WTC11 (cell line): ENCODE measurements around the gene GINS1. TPM values are rescaled to one million over a fixed set of nuclear protein-coding genes. Genes with fewer than 3 reads are reported as not detected.

Experiments used
- ARID4B ChIP-seq: sonication (generic); formaldehyde crosslinking; IDR thresholded peaks from 2 replicates; pipeline ENCODE4 v1.8.0; 2023; ENCODE audit warnings: missing genetic modification reagents, mild to moderate bottlenecking, borderline replicate concordance
- ATF1 ChIP-seq: sonication (generic); formaldehyde crosslinking; IDR thresholded peaks from 2 replicates; pipeline ENCODE4 v1.8.1; 2023; ENCODE audit warnings: mild to moderate bottlenecking, moderate library complexity, missing genetic modification reagents
- ATF2 ChIP-seq: sonication (generic); formaldehyde crosslinking; IDR thresholded peaks from 2 replicates; pipeline ENCODE4 v1.8.1; 2022; ENCODE audit warnings: low read depth, missing genetic modification reagents, borderline replicate concordance
- CDX4 ChIP-seq: fragments of 250-450 bp; sonication (Bioruptor Pico); IDR thresholded peaks from 2 replicates; pipeline ENCODE4 v1.9.0; 2021; ENCODE audit warnings: moderate library complexity, mild to moderate bottlenecking, inconsistent platforms, borderline replicate concordance
- E2F4 ChIP-seq: sonication (generic); formaldehyde crosslinking; IDR thresholded peaks from 2 replicates; pipeline ENCODE4 v1.8.1; 2022; ENCODE audit warnings: low read depth, mild to moderate bottlenecking, moderate library complexity, missing genetic modification reagents, borderline replicate concordance
- FOXP1 ChIP-seq: sonication (generic); formaldehyde crosslinking; IDR thresholded peaks from 2 replicates; pipeline ENCODE4 v1.8.0; 2022; ENCODE audit warnings: missing genetic modification reagents, mild to moderate bottlenecking, moderate library complexity, borderline replicate concordance
- MLX ChIP-seq: sonication (generic); formaldehyde crosslinking; IDR thresholded peaks from 2 replicates; pipeline ENCODE4 v1.8.1; 2023; ENCODE audit warnings: mild to moderate bottlenecking, missing genetic modification reagents, moderate library complexity
- RELA ChIP-seq: sonication (generic); formaldehyde crosslinking; IDR thresholded peaks from 2 replicates; pipeline ENCODE4 v1.8.1; 2022; ENCODE audit warnings: missing genetic modification reagents, mild to moderate bottlenecking, borderline replicate concordance
- SMAD3 ChIP-seq: sonication (generic); formaldehyde crosslinking; IDR thresholded peaks from 2 replicates; pipeline ENCODE4 v1.8.0; 2022; ENCODE audit warnings: missing genetic modification reagents, mild to moderate bottlenecking, borderline replicate concordance
- ZNF138 ChIP-seq: sonication (generic); formaldehyde crosslinking; conservative IDR thresholded peaks from 2 replicates; pipeline ENCODE4 v1.8.1; 2022; ENCODE audit warnings: mild to moderate bottlenecking, moderate library complexity, missing genetic modification reagents
- total RNA-seq: library from RNA; stranded (reverse); gene quantifications from 3 replicates; pipeline ENCODE4 v1.2.3, GENCODE V29; 2021
- TF ChIP-seq, protein P1 (sequence below): sonication (generic); formaldehyde crosslinking; IDR thresholded peaks from 2 replicates; pipeline ENCODE4 v1.8.1; 2023; ENCODE audit warnings: mild to moderate bottlenecking, missing genetic modification reagents, moderate library complexity
- TF ChIP-seq, protein P2 (sequence below): fragments of 200-600 bp; IDR thresholded peaks from 2 replicates; pipeline ENCODE4 v1.8.0; 2022; ENCODE audit warnings: antibody characterized with exemption
- TF ChIP-seq, protein P3 (sequence below): fragments of 250-450 bp; sonication (Bioruptor Pico); IDR thresholded peaks from 2 replicates; pipeline ENCODE4 v1.8.0; 2021; ENCODE audit warnings: mild to moderate bottlenecking
- TF ChIP-seq, protein P4 (sequence below): sonication (generic); formaldehyde crosslinking; IDR thresholded peaks from 2 replicates; pipeline ENCODE4 v1.8.0; 2022; ENCODE audit warnings: mild to moderate bottlenecking, missing genetic modification reagents

Gene GINS1
- total RNA-seq, 1 experiment from 2014 or later = 70.4 TPM

- no peak for TF ChIP-seq ATF2
- TF ChIP-seq, protein P1, sequence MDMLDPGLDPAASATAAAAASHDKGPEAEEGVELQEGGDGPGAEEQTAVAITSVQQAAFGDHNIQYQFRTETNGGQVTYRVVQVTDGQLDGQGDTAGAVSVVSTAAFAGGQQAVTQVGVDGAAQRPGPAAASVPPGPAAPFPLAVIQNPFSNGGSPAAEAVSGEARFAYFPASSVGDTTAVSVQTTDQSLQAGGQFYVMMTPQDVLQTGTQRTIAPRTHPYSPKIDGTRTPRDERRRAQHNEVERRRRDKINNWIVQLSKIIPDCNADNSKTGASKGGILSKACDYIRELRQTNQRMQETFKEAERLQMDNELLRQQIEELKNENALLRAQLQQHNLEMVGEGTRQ (CRISPR knock-in tag) = no peak
- no peak for TF ChIP-seq ATF1 (CRISPR knock-in tag)
- no peak for TF ChIP-seq MLX (CRISPR knock-in tag)
- TF ChIP-seq CDX4 (CRISPR knock-in tag) = no peak
- TF ChIP-seq, protein P2, sequence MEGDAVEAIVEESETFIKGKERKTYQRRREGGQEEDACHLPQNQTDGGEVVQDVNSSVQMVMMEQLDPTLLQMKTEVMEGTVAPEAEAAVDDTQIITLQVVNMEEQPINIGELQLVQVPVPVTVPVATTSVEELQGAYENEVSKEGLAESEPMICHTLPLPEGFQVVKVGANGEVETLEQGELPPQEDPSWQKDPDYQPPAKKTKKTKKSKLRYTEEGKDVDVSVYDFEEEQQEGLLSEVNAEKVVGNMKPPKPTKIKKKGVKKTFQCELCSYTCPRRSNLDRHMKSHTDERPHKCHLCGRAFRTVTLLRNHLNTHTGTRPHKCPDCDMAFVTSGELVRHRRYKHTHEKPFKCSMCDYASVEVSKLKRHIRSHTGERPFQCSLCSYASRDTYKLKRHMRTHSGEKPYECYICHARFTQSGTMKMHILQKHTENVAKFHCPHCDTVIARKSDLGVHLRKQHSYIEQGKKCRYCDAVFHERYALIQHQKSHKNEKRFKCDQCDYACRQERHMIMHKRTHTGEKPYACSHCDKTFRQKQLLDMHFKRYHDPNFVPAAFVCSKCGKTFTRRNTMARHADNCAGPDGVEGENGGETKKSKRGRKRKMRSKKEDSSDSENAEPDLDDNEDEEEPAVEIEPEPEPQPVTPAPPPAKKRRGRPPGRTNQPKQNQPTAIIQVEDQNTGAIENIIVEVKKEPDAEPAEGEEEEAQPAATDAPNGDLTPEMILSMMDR = no peak
- TF ChIP-seq RELA (CRISPR knock-in tag) = no peak
- TF ChIP-seq ARID4B = no peak
- TF ChIP-seq E2F4 = no peak
- TF ChIP-seq FOXP1 (CRISPR knock-in tag) = no peak
- TF ChIP-seq, protein P3, sequence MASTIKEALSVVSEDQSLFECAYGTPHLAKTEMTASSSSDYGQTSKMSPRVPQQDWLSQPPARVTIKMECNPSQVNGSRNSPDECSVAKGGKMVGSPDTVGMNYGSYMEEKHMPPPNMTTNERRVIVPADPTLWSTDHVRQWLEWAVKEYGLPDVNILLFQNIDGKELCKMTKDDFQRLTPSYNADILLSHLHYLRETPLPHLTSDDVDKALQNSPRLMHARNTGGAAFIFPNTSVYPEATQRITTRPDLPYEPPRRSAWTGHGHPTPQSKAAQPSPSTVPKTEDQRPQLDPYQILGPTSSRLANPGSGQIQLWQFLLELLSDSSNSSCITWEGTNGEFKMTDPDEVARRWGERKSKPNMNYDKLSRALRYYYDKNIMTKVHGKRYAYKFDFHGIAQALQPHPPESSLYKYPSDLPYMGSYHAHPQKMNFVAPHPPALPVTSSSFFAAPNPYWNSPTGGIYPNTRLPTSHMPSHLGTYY (CRISPR knock-in tag) = no peak
- no peak for TF ChIP-seq SMAD3 (CRISPR knock-in tag)
- TF ChIP-seq, protein P4, sequence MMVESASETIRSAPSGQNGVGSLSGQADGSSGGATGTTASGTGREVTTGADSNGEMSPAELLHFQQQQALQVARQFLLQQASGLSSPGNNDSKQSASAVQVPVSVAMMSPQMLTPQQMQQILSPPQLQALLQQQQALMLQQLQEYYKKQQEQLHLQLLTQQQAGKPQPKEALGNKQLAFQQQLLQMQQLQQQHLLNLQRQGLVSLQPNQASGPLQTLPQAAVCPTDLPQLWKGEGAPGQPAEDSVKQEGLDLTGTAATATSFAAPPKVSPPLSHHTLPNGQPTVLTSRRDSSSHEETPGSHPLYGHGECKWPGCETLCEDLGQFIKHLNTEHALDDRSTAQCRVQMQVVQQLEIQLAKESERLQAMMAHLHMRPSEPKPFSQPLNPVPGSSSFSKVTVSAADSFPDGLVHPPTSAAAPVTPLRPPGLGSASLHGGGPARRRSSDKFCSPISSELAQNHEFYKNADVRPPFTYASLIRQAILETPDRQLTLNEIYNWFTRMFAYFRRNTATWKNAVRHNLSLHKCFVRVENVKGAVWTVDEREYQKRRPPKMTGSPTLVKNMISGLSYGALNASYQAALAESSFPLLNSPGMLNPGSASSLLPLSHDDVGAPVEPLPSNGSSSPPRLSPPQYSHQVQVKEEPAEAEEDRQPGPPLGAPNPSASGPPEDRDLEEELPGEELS = no peak
- no peak for TF ChIP-seq ZNF138 (CRISPR knock-in tag)
Measured at GRCh38 chr20:25439328-25439727, 31.9 kb downstream of the GINS1 start (continued).
